ENCODE measurements around the gene POLR1B.
"Not testable (repeated sequence)": the region's sequence is repeated elsewhere in the genome, so short reads cannot be mapped to it uniquely, and the experiment has no call there.

Gene POLR1B

DNA sequence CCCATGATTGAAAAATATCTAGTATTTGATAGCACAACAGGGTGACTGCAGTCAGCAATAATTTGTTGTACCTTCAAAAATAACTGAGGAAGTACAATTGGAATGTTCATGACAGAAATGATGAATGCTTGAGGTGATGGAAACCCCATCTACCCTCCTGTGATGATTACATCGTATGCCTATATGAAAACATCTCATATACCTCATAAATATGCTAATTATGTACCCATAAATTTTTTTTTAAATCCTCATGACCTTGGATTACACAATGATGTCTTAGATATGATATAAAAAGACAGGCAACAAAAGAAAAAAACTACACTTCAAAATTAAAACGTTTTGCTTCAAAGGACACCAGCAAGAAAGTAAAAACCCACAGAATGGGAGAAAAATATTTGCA lies 1.4 kb upstream of the POLR1B start:
- H3K36me3 ChIP-seq (ENCODE audit: control insufficient read depth, insufficient read depth, low read length), result no peaks in the 10 kb centered on the region
- no peak for DNase-seq
- peak overlapping the region; percentile 87 for H3K4me3 ChIP-seq (ENCODE audit: insufficient read depth, low read depth, low read length, poor library complexity, severe bottlenecking)
- H3K27me3 ChIP-seq (replicated peaks; ENCODE audit: control insufficient read depth, insufficient read depth, low read length, poor library complexity, severe bottlenecking), result no peaks in the 10 kb centered on the region
- no peak overlapping the region for H3K27ac ChIP-seq (ENCODE audit: insufficient read depth, low read length, poor library complexity, severe bottlenecking)
- no peaks in the 10 kb centered on the region for H3K9me3 ChIP-seq (ENCODE audit: control insufficient read depth, low read length)
- peaks cover 11% of the 10 kb centered on the region for H3K4me1 ChIP-seq (ENCODE audit: control insufficient read depth, insufficient read depth, low read length, poor library complexity, severe bottlenecking)

- peak in 1 of 3 donors; percentile 64 for DNase-seq
- Histone ChIP-seq H3K27me3 (replicated peaks; ENCODE audit: control insufficient read depth, insufficient read depth, low read length, poor library complexity, severe bottlenecking) (no peaks in the 10 kb centered on the region), H3K9me3 (ENCODE audit: control insufficient read depth, low read length) (no peaks in the 10 kb centered on the region), H3K4me1 (ENCODE audit: control insufficient read depth, insufficient read depth, low read length, poor library complexity, severe bottlenecking) (peaks cover 11% of the 10 kb centered on the region), H3K36me3 (ENCODE audit: control insufficient read depth, insufficient read depth, low read length) (no peaks in the 10 kb centered on the region), H3K27ac (ENCODE audit: insufficient read depth, low read length, poor library complexity, severe bottlenecking) (peak overlapping the region; percentile 84), H3K4me3 (ENCODE audit: insufficient read depth, low read depth, low read length, poor library complexity, severe bottlenecking) (peak overlapping the region; percentile 87)
These were observed 746 bp upstream of the POLR1B start for GRCh38 chr2:112541315-112542122.

DNA sequence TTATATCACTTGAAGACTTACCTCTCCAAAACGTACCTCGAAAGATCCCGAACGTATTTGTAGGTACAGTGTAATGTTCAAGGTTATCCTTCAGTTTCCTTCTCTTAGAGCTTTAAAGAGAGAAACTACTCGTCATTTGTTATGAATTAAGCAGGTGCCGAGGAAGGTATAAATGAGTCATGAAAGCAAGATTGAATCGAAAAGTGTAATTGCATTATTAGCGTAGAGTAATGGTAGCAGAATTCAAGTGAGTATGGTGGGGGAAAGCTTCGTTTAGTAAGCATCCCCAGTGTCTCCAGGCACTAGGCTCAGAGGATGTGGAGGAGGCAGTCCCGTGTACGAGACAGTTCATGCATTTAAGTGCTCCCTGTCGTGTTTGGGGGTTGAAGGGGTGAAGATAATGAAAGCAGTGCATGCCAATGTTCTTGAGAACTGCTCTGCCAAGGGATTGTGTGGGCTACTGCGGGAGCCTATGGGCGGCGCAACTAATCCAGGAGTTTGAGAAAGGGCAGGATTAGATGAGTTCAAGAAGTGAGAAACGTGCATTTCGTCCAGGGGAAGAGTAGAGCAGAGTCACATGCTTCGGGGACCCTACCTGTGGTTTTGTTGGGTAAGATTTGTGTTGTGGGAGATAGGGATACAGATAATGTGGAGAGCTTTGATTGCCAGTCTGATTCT lies 858 bp downstream of the POLR1B start:
- Histone ChIP-seq H3K4me1 (ENCODE audit: control insufficient read depth, insufficient read depth, low read length, poor library complexity, severe bottlenecking) (peaks cover 11% of the 10 kb centered on the region), H3K36me3 (ENCODE audit: control insufficient read depth, insufficient read depth, low read length) (peaks cover 14% of the 10 kb centered on the region), H3K27ac (ENCODE audit: insufficient read depth, low read length, poor library complexity, severe bottlenecking) (peak overlapping the region; percentile 84), H3K4me3 (ENCODE audit: insufficient read depth, low read depth, low read length, poor library complexity, severe bottlenecking) (peak overlapping the region; percentile 87), H3K27me3 (replicated peaks; ENCODE audit: control insufficient read depth, insufficient read depth, low read length, poor library complexity, severe bottlenecking) (no peaks in the 10 kb centered on the region), H3K9me3 (ENCODE audit: control insufficient read depth, low read length) (no peaks in the 10 kb centered on the region)
- DNase-seq, result no peak

- Histone ChIP-seq H3K4me1 (ENCODE audit: control insufficient read depth, insufficient read depth, low read length, poor library complexity, severe bottlenecking) (peaks cover 11% of the 10 kb centered on the region), H3K27me3 (replicated peaks; ENCODE audit: control insufficient read depth, insufficient read depth, low read length, poor library complexity, severe bottlenecking) (no peaks in the 10 kb centered on the region), H3K9me3 (ENCODE audit: control insufficient read depth, low read length) (no peaks in the 10 kb centered on the region), H3K4me3 (ENCODE audit: insufficient read depth, low read depth, low read length, poor library complexity, severe bottlenecking) (no peak overlapping the region), H3K27ac (ENCODE audit: insufficient read depth, low read length, poor library complexity, severe bottlenecking) (no peak overlapping the region), H3K36me3 (ENCODE audit: control insufficient read depth, insufficient read depth, low read length) (peaks cover 51% of the 10 kb centered on the region)
- no peak for DNase-seq
These were observed 5.1 kb downstream of the POLR1B start for GRCh38 chr2:112547333-112547732.

DNA sequence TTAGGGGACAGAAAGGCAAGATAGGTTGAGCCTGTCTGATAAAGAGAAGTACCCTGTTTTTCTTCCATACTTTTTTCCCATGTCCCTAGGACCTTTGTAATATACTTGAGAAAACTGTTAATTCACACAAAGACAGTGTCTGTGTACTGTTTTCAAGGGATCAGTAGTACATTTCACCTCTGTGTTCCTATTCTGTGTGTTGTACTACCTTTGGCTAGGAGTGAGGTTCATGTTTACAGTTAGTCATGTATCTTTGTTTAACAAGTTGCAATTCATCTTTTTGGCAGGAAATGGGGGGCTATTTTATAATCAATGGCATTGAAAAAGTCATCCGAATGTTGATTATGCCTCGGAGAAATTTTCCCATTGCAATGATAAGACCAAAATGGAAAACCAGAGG lies 6.7 kb downstream of the POLR1B start:
- Histone ChIP-seq H3K9me3 (ENCODE audit: control insufficient read depth, low read length) (no peaks in the 10 kb centered on the region), H3K27ac (ENCODE audit: insufficient read depth, low read length, poor library complexity, severe bottlenecking) (no peak overlapping the region), H3K4me1 (ENCODE audit: control insufficient read depth, insufficient read depth, low read length, poor library complexity, severe bottlenecking) (no peaks in the 10 kb centered on the region), H3K4me3 (ENCODE audit: insufficient read depth, low read depth, low read length, poor library complexity, severe bottlenecking) (no peak overlapping the region), H3K27me3 (replicated peaks; ENCODE audit: control insufficient read depth, insufficient read depth, low read length, poor library complexity, severe bottlenecking) (no peaks in the 10 kb centered on the region), H3K36me3 (ENCODE audit: control insufficient read depth, insufficient read depth, low read length) (peaks cover 66% of the 10 kb centered on the region)
- no peak for DNase-seq

GRCh38 chr2:112566104-112566503 lies 23.8 kb downstream of the POLR1B start:
- Histone ChIP-seq H3K36me3 (ENCODE audit: control insufficient read depth, insufficient read depth, low read length) (peaks cover 69% of the 10 kb centered on the region), H3K27ac (ENCODE audit: insufficient read depth, low read length, poor library complexity, severe bottlenecking) (no peak overlapping the region), H3K27me3 (replicated peaks; ENCODE audit: control insufficient read depth, insufficient read depth, low read length, poor library complexity, severe bottlenecking) (no peaks in the 10 kb centered on the region), H3K4me3 (ENCODE audit: insufficient read depth, low read depth, low read length, poor library complexity, severe bottlenecking) (no peak overlapping the region), H3K9me3 (ENCODE audit: control insufficient read depth, low read length) (no peaks in the 10 kb centered on the region), H3K4me1 (ENCODE audit: control insufficient read depth, insufficient read depth, low read length, poor library complexity, severe bottlenecking) (no peaks in the 10 kb centered on the region)
- DNase-seq, result no peak

DNA sequence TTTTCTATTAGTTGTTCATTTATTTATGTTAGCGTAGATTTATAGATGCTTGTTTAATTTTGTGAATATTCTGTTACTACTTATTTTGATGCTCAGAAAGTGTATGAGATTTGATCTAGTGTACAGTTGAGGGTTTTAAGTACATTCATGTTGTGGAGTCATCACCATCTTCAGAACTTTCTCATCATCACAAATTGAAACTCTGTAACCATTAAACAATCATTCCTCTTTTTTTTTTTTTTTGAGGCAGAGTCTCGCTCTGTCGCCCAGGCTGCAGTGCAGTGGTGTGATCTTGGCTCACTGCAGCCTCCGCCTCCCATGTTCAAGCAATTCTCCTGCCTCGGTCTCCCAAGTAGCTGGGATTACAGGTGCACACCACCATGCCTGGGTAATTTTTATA lies 24.2 kb downstream of the POLR1B start:
- H3K36me3 ChIP-seq (ENCODE audit: control insufficient read depth, insufficient read depth, low read length), result peaks cover 70% of the 10 kb centered on the region

DNA sequence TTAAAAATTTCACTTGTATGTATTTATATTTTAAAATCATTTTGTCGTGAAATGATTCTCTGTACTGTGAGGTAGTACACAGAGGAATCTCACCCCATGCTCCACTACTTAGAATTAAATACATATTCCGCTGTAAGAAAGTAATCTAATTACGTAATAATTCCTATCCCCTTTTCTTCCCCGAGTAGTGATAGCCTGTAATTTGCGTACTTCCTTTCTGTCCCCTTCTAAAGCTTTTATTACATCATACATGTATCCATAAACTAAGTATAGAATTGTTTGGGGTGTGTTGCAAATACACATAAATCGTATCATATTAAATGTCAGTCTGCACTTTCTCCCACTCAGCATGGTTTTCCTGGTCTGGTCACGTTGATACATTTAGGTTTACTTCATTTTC lies 29.7 kb downstream of the POLR1B start:
- Histone ChIP-seq H3K4me3 (ENCODE audit: insufficient read depth, low read depth, low read length, poor library complexity, severe bottlenecking) (no peak overlapping the region), H3K36me3 (ENCODE audit: control insufficient read depth, insufficient read depth, low read length) (peaks cover 86% of the 10 kb centered on the region), H3K27me3 (replicated peaks; ENCODE audit: control insufficient read depth, insufficient read depth, low read length, poor library complexity, severe bottlenecking) (no peaks in the 10 kb centered on the region), H3K9me3 (ENCODE audit: control insufficient read depth, low read length) (no peaks in the 10 kb centered on the region), H3K4me1 (ENCODE audit: control insufficient read depth, insufficient read depth, low read length, poor library complexity, severe bottlenecking) (no peaks in the 10 kb centered on the region), H3K27ac (ENCODE audit: insufficient read depth, low read length, poor library complexity, severe bottlenecking) (no peak overlapping the region)
- no peak for DNase-seq

More for the DNA sequence above, 24.2 kb downstream of the POLR1B start:
- H3K27ac ChIP-seq (ENCODE audit: insufficient read depth, low read length, poor library complexity, severe bottlenecking); H3K4me1 ChIP-seq (ENCODE audit: control insufficient read depth, insufficient read depth, low read length, poor library complexity, severe bottlenecking); H3K4me3 ChIP-seq (ENCODE audit: insufficient read depth, low read depth, low read length, poor library complexity, severe bottlenecking); DNase-seq; H3K27me3 ChIP-seq (replicated peaks; ENCODE audit: control insufficient read depth, insufficient read depth, low read length, poor library complexity, severe bottlenecking); H3K9me3 ChIP-seq (ENCODE audit: control insufficient read depth, low read length): not testable (repeated sequence)

DNA sequence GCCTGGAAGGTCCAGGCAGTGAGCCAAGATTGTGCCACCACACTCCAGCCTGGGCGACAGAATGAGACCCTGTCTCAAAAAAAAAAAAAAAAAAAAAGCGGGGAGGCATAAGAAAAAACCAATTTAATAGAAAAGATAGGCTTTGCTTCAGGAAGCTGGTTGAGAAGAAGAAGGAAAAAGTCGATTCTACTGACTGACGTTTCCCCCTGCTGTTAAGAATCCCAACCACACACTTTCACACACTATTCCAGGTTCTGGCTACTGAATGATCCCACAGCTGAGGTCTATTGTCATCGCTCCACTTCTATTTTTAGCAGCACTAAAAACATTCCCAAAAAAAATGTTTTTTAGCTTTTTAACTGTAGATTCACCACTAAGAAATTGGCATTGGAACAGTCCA lies 35.5 kb downstream of the POLR1B start:
- H3K27ac ChIP-seq (ENCODE audit: insufficient read depth, low read length, poor library complexity, severe bottlenecking), result no peak overlapping the region
- H3K4me3 ChIP-seq (ENCODE audit: insufficient read depth, low read depth, low read length, poor library complexity, severe bottlenecking), result no peak overlapping the region
- no peak for DNase-seq
- no peaks in the 10 kb centered on the region for H3K4me1 ChIP-seq (ENCODE audit: control insufficient read depth, insufficient read depth, low read length, poor library complexity, severe bottlenecking)
- H3K36me3 ChIP-seq (ENCODE audit: control insufficient read depth, insufficient read depth, low read length), result peaks cover 37% of the 10 kb centered on the region
- no peaks in the 10 kb centered on the region for H3K27me3 ChIP-seq (replicated peaks; ENCODE audit: control insufficient read depth, insufficient read depth, low read length, poor library complexity, severe bottlenecking)
- H3K9me3 ChIP-seq (ENCODE audit: control insufficient read depth, low read length), result no peaks in the 10 kb centered on the region

DNA sequence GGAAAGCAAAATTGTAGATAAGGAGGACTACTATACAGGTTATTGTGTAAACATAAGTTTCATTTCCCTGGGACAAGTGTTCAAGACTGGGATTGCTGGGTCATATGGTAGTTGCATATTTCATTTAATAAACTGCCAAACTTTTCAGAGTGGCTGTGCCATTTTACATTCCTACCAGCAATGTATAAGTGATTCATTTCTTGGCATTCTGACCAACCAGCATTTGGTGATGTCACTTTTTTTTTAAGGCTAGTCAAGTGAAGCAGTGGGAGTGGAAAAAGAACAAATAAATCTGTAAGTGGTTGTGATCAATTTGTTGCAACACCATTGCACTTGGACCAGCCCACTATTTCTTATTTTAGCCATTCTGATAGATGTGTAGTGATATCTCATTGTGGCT lies 37.0 kb downstream of the POLR1B start:
- Histone ChIP-seq H3K4me1 (ENCODE audit: control insufficient read depth, insufficient read depth, low read length, poor library complexity, severe bottlenecking) (no peaks in the 10 kb centered on the region), H3K9me3 (ENCODE audit: control insufficient read depth, low read length) (no peaks in the 10 kb centered on the region), H3K4me3 (ENCODE audit: insufficient read depth, low read depth, low read length, poor library complexity, severe bottlenecking) (no peak overlapping the region), H3K27ac (ENCODE audit: insufficient read depth, low read length, poor library complexity, severe bottlenecking) (no peak overlapping the region), H3K36me3 (ENCODE audit: control insufficient read depth, insufficient read depth, low read length) (peaks cover 26% of the 10 kb centered on the region), H3K27me3 (replicated peaks; ENCODE audit: control insufficient read depth, insufficient read depth, low read length, poor library complexity, severe bottlenecking) (no peaks in the 10 kb centered on the region)
- no peak for DNase-seq
